H9 (cell line): ENCODE results near the gene CFH. TPM values are rescaled to one million over a fixed set of nuclear protein-coding genes. Genes with fewer than 3 reads are reported as not detected.

ENCODE experiments used
- DNase-seq: peaks from one replicate; pipeline ENCODE4 v3.0.0-alpha.2; 2017
- H2AFZ ChIP-seq: one replicate; pipeline ENCODE4 v1.6.1; 2013; ENCODE audit warnings: mild to moderate bottlenecking, low read length, control low read depth, moderate library complexity
- H2AK5ac ChIP-seq: 2 replicates; pipeline ENCODE4 v1.6.1; 2013; ENCODE audit warnings: low read length, control low read depth, mixed read lengths; ENCODE audit not compliant: insufficient read length
- H2BK120ac ChIP-seq: one replicate; pipeline ENCODE4 v1.6.1; 2013; ENCODE audit warnings: low read depth, mild to moderate bottlenecking, low read length, control low read depth, inconsistent platforms; ENCODE audit not compliant: poor library complexity, severe bottlenecking
- H2BK12ac ChIP-seq: 2 replicates; pipeline ENCODE4 v1.6.1; 2013; ENCODE audit warnings: low read length, control low read depth, mixed read lengths, low read depth; ENCODE audit not compliant: insufficient read length
- H2BK15ac ChIP-seq: 2 replicates; pipeline ENCODE4 v1.6.1; 2013; ENCODE audit warnings: low read depth, low read length, control low read depth
- H2BK20ac ChIP-seq: one replicate; pipeline ENCODE4 v1.6.1; 2013; ENCODE audit warnings: low read depth, mild to moderate bottlenecking, low read length, control low read depth, inconsistent platforms; ENCODE audit not compliant: poor library complexity, severe bottlenecking
- H2BK5ac ChIP-seq: 2 replicates; pipeline ENCODE4 v1.6.1; 2013; ENCODE audit warnings: low read length, control low read depth, mixed read lengths; ENCODE audit not compliant: insufficient read length
- H3K14ac ChIP-seq: 2 replicates; pipeline ENCODE4 v1.6.1; 2013; ENCODE audit warnings: low read length, control low read depth; ENCODE audit not compliant: insufficient read depth
- H3K18ac ChIP-seq: 2 replicates; pipeline ENCODE4 v1.6.1; 2013; ENCODE audit warnings: low read depth, mild to moderate bottlenecking, mixed read lengths, low read length, control low read depth; ENCODE audit not compliant: insufficient read length
- H3K23ac ChIP-seq: 2 replicates; pipeline ENCODE4 v1.6.1; 2013; ENCODE audit warnings: low read length, control low read depth, mixed read lengths, low read depth; ENCODE audit not compliant: insufficient read length
- H3K23me2 ChIP-seq: 2 replicates; pipeline ENCODE4 v1.6.1; 2013; ENCODE audit warnings: low read depth, mild to moderate bottlenecking, mixed read lengths, low read length, control low read depth; ENCODE audit not compliant: insufficient read length, poor library complexity, severe bottlenecking
- H3K27ac ChIP-seq: 2 replicates; pipeline ENCODE4 v1.5.1; 2013; ENCODE audit warnings: low read length, control low read depth, mixed read lengths, low read depth; ENCODE audit not compliant: insufficient read length
- H3K27me3 ChIP-seq: 2 replicates; pipeline ENCODE4 v1.6.1; 2013; ENCODE audit warnings: low read length, control low read depth, inconsistent platforms; ENCODE audit not compliant: insufficient read depth
- H3K4ac ChIP-seq: 2 replicates; pipeline ENCODE4 v1.6.1; 2013; ENCODE audit warnings: low read depth, mild to moderate bottlenecking, control low read depth, inconsistent platforms, low read length, moderate library complexity
- H3K4me1 ChIP-seq: 2 replicates; pipeline ENCODE4 v1.6.1; 2013; ENCODE audit warnings: low read length, control low read depth, inconsistent platforms; ENCODE audit not compliant: insufficient read depth
- H3K4me2 ChIP-seq: 2 replicates; pipeline ENCODE4 v1.6.1; 2013; ENCODE audit warnings: low read length, control low read depth, mixed read lengths; ENCODE audit not compliant: insufficient read length, insufficient read depth
- H3K56ac ChIP-seq: 2 replicates; pipeline ENCODE4 v1.6.1; 2013; ENCODE audit warnings: low read depth, mild to moderate bottlenecking, mixed read lengths, low read length, control low read depth; ENCODE audit not compliant: insufficient read length
- H3K79me1 ChIP-seq: 2 replicates; pipeline ENCODE4 v1.6.1; 2013; ENCODE audit warnings: low read depth, mild to moderate bottlenecking, moderate library complexity, low read length, control low read depth, inconsistent platforms; ENCODE audit not compliant: insufficient read depth, poor library complexity, severe bottlenecking
- H3K79me2 ChIP-seq: 2 replicates; pipeline ENCODE4 v1.6.1; 2013; ENCODE audit warnings: low read length, control low read depth, inconsistent platforms; ENCODE audit not compliant: insufficient read depth
- H3K9ac ChIP-seq: 2 replicates; pipeline ENCODE4 v1.6.1; 2013; ENCODE audit warnings: low read length, control low read depth, mixed read lengths; ENCODE audit not compliant: insufficient read length; ENCODE audit errors: extremely low read depth
- H3K9me3 ChIP-seq: one replicate; pipeline ENCODE4 v1.6.1; 2013; ENCODE audit warnings: low read depth, low read length, inconsistent platforms; ENCODE audit not compliant: control insufficient read depth
- H3T11ph ChIP-seq: one replicate; pipeline ENCODE4 v1.6.1; 2013; ENCODE audit warnings: mild to moderate bottlenecking, low read length, control low read depth, inconsistent platforms
- H4K20me1 ChIP-seq: one replicate; pipeline ENCODE4 v1.6.1; 2013; ENCODE audit not compliant: control insufficient read depth, insufficient read length, insufficient read depth
- H4K5ac ChIP-seq: 2 replicates; pipeline ENCODE4 v1.6.1; 2013; ENCODE audit warnings: low read depth, mild to moderate bottlenecking, mixed read lengths, low read length, control low read depth; ENCODE audit not compliant: insufficient read length
- H4K8ac ChIP-seq: replicated peaks from 2 replicates; pipeline ENCODE4 v1.6.1; 2013; ENCODE audit warnings: low read length, control low read depth, mixed read lengths, low read depth; ENCODE audit not compliant: insufficient read length
- H4K91ac ChIP-seq: 2 replicates; pipeline ENCODE4 v1.6.1; 2013; ENCODE audit warnings: low read depth, mild to moderate bottlenecking, moderate library complexity, mixed read lengths, low read length, control low read depth; ENCODE audit not compliant: insufficient read length
- H3K27ac Mint-ChIP-seq, 3 experiments: 2 replicates in 2 of 3; 3 replicates in 1 of 3; pipeline ENCODE4 v1.8.0; 2020 to 2021; ENCODE audit warnings: mixed read lengths in 3 of 3, mild to moderate bottlenecking in 1 of 3, moderate library complexity in 1 of 3
- H3K27me3 Mint-ChIP-seq: 2 replicates; pipeline ENCODE4 v1.8.0; 2021; ENCODE audit warnings: low read depth, mild to moderate bottlenecking, moderate library complexity, mixed read lengths
- H3K36me3 Mint-ChIP-seq, 3 experiments: 2 replicates in 2 of 3; 3 replicates in 1 of 3; pipeline ENCODE4 v1.8.0; 2020 to 2021; ENCODE audit warnings: low read depth in 3 of 3, mixed read lengths in 3 of 3; ENCODE audit not compliant: insufficient read depth in 1 of 3
- H3K4me1 Mint-ChIP-seq, 2 experiments: 2 replicates each; pipeline ENCODE4 v1.8.0; 2020; ENCODE audit warnings: mixed read lengths in 2 of 2
- H3K4me3 Mint-ChIP-seq, 2 experiments: 2 replicates in 1 of 2; 3 replicates in 1 of 2; pipeline ENCODE4 v1.8.0; 2020 to 2021; ENCODE audit warnings: mild to moderate bottlenecking in 2 of 2, mixed read lengths in 2 of 2, moderate library complexity in 1 of 2
- H3K9me3 Mint-ChIP-seq, 2 experiments: 2 replicates in 1 of 2; 3 replicates in 1 of 2; pipeline ENCODE4 v1.8.0; 2020; ENCODE audit warnings: mild to moderate bottlenecking in 2 of 2, mixed read lengths in 2 of 2, moderate library complexity in 1 of 2
- WGBS: extraction: QIAGEN DNeasy Blood & Tissue Kit; methylation state at CpG from one replicate; pipeline ENCODE4 v1.1.7; 2013; ENCODE audit warnings: missing lambda C conversion rate, low lambda C conversion rate, mixed read lengths; ENCODE audit not compliant: insufficient read length; ENCODE audit errors: extremely low coverage; 5-methylcytosine and 5-hydroxymethylcytosine counted together
- total RNA-seq: library from RNA; stranded (reverse); gene quantifications from 2 replicates; pipeline ENCODE4 v1.2.1, GENCODE V29; 2021
- TF ChIP-seq, protein P1 (sequence below): fragments of 200-600 bp; sonication (generic); conservative IDR thresholded peaks from 3 replicates; pipeline ENCODE4 v1.8.0; 2021; ENCODE audit warnings: antibody characterized with exemption, mild to moderate bottlenecking

Gene CFH
- total RNA-seq, 1 experiment from 2014 or later = not detected

DNA sequence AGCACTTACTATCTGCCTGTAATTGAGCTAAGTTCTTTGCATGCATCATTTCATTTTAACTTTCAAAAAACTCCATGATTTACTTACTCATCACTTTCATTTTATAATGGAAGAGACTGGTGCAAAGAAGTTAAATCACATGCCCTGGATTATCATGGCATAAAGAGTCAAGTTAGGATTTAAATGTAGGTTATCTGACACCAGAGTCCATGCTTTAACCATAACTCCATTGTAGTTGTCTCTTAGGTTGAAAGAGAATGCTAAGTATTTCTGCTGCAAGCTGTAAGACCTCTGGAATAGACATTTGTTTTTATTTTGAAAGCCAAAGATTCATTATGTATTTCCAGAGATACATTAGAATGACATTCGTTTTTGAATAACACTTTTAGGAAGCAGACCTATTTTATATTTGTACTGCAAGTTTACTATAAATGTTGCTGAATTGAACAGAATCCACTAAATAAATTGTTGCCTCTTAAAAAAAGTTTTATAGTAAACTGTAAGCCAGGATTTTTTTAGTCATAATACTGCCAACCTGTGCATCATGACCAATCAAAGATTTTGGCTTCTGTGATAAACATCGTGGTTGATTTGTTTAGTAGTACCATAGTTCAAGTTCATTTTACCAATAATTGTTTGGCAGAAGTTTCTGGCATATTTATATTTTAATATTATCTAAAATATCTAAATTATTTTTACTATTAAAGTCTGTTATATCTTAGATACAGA is 26.1 kb downstream of the CFH start:
- no CpG with 5 or more reads among the region's 2 CpGs for WGBS
- Histone ChIP-seq H2AK5ac (no peak overlapping the region), H2BK12ac (no peak overlapping the region), H3K4me1 (no peaks in the 10 kb centered on the region), H3K4me2 (no peak overlapping the region), H3K23ac (no peak overlapping the region), H3K79me1 (no peaks in the 10 kb centered on the region), H4K8ac (no peak overlapping the region), H2BK20ac (no peak overlapping the region), H3K23me2 (no peaks in the 10 kb centered on the region), H3T11ph (no peak overlapping the region), H4K20me1 (no peaks in the 10 kb centered on the region), H3K9me3 (no peaks in the 10 kb centered on the region), H2AFZ (no peak overlapping the region), H2BK15ac (no peak overlapping the region), H3K18ac (no peak overlapping the region), H4K91ac (no peak overlapping the region), H4K5ac (no peak overlapping the region), H3K27ac (no peak overlapping the region), H3K56ac (no peak overlapping the region), H3K9ac (no peak overlapping the region), H3K14ac (no peak overlapping the region), H3K27me3 (no peaks in the 10 kb centered on the region), H3K79me2 (no peaks in the 10 kb centered on the region), H3K4ac (no peak overlapping the region), H2BK5ac (no peak overlapping the region), H2BK120ac (no peak overlapping the region)
- no peak for DNase-seq
- no peaks in the 10 kb centered on the region for H3K4me1 Mint-ChIP-seq
- no peak overlapping the region for H3K27ac Mint-ChIP-seq
- H3K27me3 Mint-ChIP-seq = no peaks in the 10 kb centered on the region
- H3K36me3 Mint-ChIP-seq = no peaks in the 10 kb centered on the region
- no peaks in the 10 kb centered on the region for H3K9me3 Mint-ChIP-seq
- TF ChIP-seq, protein P1, sequence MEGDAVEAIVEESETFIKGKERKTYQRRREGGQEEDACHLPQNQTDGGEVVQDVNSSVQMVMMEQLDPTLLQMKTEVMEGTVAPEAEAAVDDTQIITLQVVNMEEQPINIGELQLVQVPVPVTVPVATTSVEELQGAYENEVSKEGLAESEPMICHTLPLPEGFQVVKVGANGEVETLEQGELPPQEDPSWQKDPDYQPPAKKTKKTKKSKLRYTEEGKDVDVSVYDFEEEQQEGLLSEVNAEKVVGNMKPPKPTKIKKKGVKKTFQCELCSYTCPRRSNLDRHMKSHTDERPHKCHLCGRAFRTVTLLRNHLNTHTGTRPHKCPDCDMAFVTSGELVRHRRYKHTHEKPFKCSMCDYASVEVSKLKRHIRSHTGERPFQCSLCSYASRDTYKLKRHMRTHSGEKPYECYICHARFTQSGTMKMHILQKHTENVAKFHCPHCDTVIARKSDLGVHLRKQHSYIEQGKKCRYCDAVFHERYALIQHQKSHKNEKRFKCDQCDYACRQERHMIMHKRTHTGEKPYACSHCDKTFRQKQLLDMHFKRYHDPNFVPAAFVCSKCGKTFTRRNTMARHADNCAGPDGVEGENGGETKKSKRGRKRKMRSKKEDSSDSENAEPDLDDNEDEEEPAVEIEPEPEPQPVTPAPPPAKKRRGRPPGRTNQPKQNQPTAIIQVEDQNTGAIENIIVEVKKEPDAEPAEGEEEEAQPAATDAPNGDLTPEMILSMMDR = no peak
- no peak overlapping the region for H3K4me3 Mint-ChIP-seq
